PFSK-1 (cell line): ENCODE results near the gene SKAP2.

ENCODE experiments used
- FOXP2 ChIP-seq: optimal IDR thresholded peaks from 2 replicates; pipeline ENCODE3; 2011; ENCODE audit warnings: borderline replicate concordance, control low read depth, inconsistent platforms; ENCODE audit not compliant: insufficient read depth; ENCODE audit errors: extremely low read length, extremely low read depth
- POLR2AphosphoS5 ChIP-seq: IDR thresholded peaks from 2 replicates; pipeline ENCODE4 v1.6.1; 2012; ENCODE audit warnings: low read depth, mild to moderate bottlenecking, control low read depth, low read length, moderate library complexity
- SIN3A ChIP-seq: IDR thresholded peaks from 2 replicates; pipeline ENCODE4 v1.6.1; 2012; ENCODE audit warnings: mild to moderate bottlenecking, low read length, moderate library complexity, borderline replicate concordance; ENCODE audit not compliant: insufficient read depth
- TAF1 ChIP-seq: IDR thresholded peaks from 2 replicates; pipeline ENCODE4 v1.6.1; 2012; ENCODE audit warnings: low read length, control low read depth, borderline replicate concordance; ENCODE audit not compliant: insufficient read depth
- TF ChIP-seq, protein P1 (sequence below), 2 experiments: IDR thresholded peaks; 2 replicates each; pipeline versions ENCODE4 v1.6.1 to v1.8.0; 2011 to 2012; ENCODE audit warnings: low read depth in 2 of 2, low read length in 2 of 2, control low read depth in 1 of 2, inconsistent platforms in 1 of 2, mild to moderate bottlenecking in 1 of 2, moderate library complexity in 1 of 2; ENCODE audit not compliant: insufficient read depth in 1 of 2

The SKAP2 gene

DNA sequence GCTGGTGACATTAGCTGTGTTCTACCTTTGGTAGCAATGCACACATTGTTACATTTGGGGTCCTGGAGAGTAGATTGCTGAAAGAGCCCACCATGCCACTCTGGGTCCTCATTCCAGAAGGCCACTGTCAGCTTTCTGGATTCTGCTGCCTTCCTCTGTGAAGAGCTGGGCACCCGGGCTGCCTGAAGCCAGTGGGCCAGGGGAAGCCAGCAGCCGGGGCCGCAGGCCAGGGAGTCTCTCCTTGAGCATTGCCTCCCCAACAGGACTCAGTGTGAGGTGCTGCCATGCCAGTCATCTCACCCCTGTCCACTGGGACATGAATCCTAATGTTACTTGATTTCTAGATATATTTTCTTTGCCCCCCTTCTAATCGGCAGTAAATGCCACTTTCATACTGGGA, 234.0 kb downstream of the SKAP2 start:
- TF ChIP-seq FOXP2, result no peak
- TF ChIP-seq POLR2AphosphoS5, result no peak
- TF ChIP-seq TAF1, result no peak
- TF ChIP-seq SIN3A, result no peak
- TF ChIP-seq, protein P1, sequence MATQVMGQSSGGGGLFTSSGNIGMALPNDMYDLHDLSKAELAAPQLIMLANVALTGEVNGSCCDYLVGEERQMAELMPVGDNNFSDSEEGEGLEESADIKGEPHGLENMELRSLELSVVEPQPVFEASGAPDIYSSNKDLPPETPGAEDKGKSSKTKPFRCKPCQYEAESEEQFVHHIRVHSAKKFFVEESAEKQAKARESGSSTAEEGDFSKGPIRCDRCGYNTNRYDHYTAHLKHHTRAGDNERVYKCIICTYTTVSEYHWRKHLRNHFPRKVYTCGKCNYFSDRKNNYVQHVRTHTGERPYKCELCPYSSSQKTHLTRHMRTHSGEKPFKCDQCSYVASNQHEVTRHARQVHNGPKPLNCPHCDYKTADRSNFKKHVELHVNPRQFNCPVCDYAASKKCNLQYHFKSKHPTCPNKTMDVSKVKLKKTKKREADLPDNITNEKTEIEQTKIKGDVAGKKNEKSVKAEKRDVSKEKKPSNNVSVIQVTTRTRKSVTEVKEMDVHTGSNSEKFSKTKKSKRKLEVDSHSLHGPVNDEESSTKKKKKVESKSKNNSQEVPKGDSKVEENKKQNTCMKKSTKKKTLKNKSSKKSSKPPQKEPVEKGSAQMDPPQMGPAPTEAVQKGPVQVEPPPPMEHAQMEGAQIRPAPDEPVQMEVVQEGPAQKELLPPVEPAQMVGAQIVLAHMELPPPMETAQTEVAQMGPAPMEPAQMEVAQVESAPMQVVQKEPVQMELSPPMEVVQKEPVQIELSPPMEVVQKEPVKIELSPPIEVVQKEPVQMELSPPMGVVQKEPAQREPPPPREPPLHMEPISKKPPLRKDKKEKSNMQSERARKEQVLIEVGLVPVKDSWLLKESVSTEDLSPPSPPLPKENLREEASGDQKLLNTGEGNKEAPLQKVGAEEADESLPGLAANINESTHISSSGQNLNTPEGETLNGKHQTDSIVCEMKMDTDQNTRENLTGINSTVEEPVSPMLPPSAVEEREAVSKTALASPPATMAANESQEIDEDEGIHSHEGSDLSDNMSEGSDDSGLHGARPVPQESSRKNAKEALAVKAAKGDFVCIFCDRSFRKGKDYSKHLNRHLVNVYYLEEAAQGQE (IDR thresholded peaks at IDR 0.05; ENCODE audit: insufficient read depth in 1 of 2, low read depth in 2 of 2, low read length in 2 of 2), result no peak

DNA sequence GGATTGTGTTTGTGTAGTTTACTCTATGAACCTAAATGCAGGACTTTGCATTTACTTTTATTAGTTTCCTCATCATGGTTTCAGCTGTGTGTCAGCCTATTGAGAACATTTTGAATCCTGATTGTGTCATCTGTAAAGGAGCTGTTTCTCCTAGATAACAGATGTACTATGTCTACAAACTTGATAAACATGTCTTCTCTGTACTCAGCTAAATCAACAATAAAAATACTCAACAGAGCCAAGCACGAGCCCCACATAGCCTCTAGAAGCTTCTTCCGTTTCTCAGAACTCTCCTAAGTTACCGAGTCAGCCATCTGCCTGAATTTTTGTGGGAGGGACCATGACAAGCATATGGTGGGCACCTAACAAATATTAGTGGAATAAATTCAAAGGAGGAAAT, 234.7 kb downstream of the SKAP2 start:
- TF ChIP-seq, protein P1 (IDR thresholded peaks at IDR 0.05; ENCODE audit: insufficient read depth in 1 of 2, low read depth in 2 of 2, low read length in 2 of 2), result no peak
- TF ChIP-seq TAF1 (no peak), FOXP2 (no peak), SIN3A (no peak), POLR2AphosphoS5 (no peak)

DNA sequence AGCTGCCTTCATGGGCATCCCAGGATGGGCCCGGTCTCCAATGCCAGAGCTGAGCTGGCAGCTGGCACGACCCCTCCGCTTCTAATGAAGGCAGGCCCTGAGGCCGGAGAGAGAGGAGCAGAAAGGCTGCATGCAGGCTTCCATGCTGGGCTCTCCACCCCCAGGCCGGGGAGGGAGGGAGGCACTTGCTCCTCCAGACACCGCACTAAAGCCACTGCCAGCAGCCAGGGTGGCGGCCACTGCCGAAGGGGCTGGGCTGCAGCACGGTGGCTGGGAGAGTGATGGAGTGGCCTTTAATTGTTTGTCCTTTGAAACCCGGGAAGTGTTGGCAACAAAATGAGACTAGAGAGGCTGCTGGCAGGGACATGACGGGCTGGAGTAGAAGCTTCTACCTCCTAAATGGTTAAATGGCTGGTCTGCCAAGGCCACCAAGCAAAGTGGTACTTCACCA, 236.5 kb downstream of the SKAP2 start:
- TF ChIP-seq, protein P1 (IDR thresholded peaks at IDR 0.05; ENCODE audit: insufficient read depth in 1 of 2, low read depth in 2 of 2, low read length in 2 of 2), result no peak
- no peak for TF ChIP-seq TAF1
- no peak for TF ChIP-seq FOXP2
- TF ChIP-seq POLR2AphosphoS5, result no peak
- no peak for TF ChIP-seq SIN3A

DNA sequence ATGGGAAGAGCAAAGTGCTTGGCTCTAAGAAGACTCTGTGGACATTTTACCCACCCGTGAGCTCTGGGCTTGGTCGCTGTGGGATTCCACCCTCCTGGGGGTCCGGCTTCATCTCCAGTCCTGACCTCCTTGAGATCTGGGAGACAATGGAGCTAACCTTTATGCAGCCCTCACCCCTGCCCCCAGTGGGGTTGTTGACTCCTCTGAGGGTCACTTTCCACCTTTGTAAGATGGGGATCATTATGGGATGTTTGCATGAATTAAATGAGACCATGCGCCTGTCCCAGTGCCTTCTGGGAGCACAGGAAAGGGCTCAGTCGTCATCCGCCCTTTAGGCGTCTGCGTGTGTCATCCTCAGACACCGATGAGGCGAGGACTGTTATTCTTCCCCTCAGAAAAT, 237.2 kb downstream of the SKAP2 start:
- no peak for TF ChIP-seq POLR2AphosphoS5
- TF ChIP-seq TAF1, result no peak
- no peak for TF ChIP-seq SIN3A
- TF ChIP-seq, protein P1 (IDR thresholded peaks at IDR 0.05; ENCODE audit: insufficient read depth in 1 of 2, low read depth in 2 of 2, low read length in 2 of 2), result no peak
- TF ChIP-seq FOXP2, result no peak

DNA sequence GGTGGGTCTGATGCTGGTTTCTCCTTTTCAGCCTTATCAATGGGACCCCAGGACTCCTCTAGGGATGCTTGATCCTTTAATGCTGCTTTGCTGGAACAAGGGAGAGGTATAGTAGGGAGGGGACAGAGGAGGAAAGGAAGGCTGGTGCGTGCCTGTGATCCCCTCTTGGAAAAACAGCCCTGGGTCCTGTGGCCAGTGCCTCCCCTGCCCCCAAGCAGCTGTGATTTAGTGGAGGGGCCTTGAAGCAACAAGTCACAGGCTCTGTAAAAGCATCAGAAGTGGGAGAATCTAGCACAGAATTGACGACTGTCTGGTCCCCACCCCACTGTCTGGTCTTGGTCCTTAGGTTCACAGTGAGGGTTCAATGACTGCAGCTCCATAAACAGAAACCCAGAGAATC, 237.7 kb downstream of the SKAP2 start:
- no peak for TF ChIP-seq FOXP2
